GM12878 (cell line): ENCODE results near the gene COMMD6. TPM values are rescaled to one million over a fixed set of nuclear protein-coding genes. Genes with fewer than 3 reads are reported as not detected.

Experiments used
- ATAC-seq: fragments of 200-7000 bp; cut with Tn5 transposase; 3 replicates; pipeline ENCODE4 v1.9.1; 2020; ENCODE audit warnings: mild to moderate bottlenecking, moderate library complexity
- BruUV-seq: library from RNA; stranded (reverse); fragments of 400-500 nt; replicated peaks from 2 replicates; lab custom pipeline; 2021; lab: Mats Ljungman, UMichigan
- CTCF ChIA-PET: fragments of 300-600 bp; sonication (Branson Sonifier 250); formaldehyde crosslinking; extraction: SDS; loops from one replicate; lab custom pipeline; 2021; ENCODE audit warnings: inconsistent platforms; lab: Yijun Ruan, JAX
- POLR2A ChIA-PET: fragments of 350-600 bp; formaldehyde crosslinking; extraction: SDS; loops from one replicate; lab custom pipeline; 2021; ENCODE audit warnings: inconsistent platforms; lab: Charles Lee
- RAD21 ChIA-PET: fragments of 300-600 bp; sonication (Branson Sonifier 250); formaldehyde crosslinking; loops from one replicate; lab custom pipeline; 2023; ENCODE audit warnings: antibody characterized with exemption; ENCODE audit not compliant: unreplicated experiment; lab: Charles Lee
- SMC1A ChIA-PET: fragments of 300-600 bp; sonication (Branson Sonifier 250); formaldehyde crosslinking; loops from one replicate; lab custom pipeline; 2023; ENCODE audit not compliant: unreplicated experiment, uncharacterized antibody; lab: Charles Lee
- DNase-seq: peaks from one replicate; pipeline ENCODE4 v3.0.0-alpha.2; 2011; ENCODE audit warnings: low read depth, low spot score
- FAIRE-seq: peaks from 3 replicates; lab custom pipeline; 2011; peaks lifted over from hg19 to GRCh38; lab: Jason Lieb, UNC
- H2AFZ ChIP-seq: 2 replicates; pipeline ENCODE4 v1.6.0; 2011; ENCODE audit warnings: low read depth, low read length, control low read depth; ENCODE audit not compliant: control insufficient read depth
- H3K27ac ChIP-seq: 2 replicates; pipeline ENCODE4 v1.5.1; 2011; ENCODE audit warnings: control low read depth; ENCODE audit not compliant: control insufficient read depth, insufficient read depth
- H3K27me3 ChIP-seq, 2 experiments: replicated peaks in 1 of 2; 2 replicates each; pipeline versions ENCODE4 v1.6.0 to v1.6.1; 2011; ENCODE audit warnings: low read length in 1 of 2; ENCODE audit not compliant: control insufficient read depth in 2 of 2, insufficient read depth in 2 of 2
- H3K36me3 ChIP-seq, 2 experiments: 2 replicates each; pipeline ENCODE4 v1.5.1; 2011; ENCODE audit warnings: low read length in 1 of 2; ENCODE audit not compliant: control insufficient read depth in 2 of 2, insufficient read depth in 2 of 2
- H3K4me1 ChIP-seq: 2 replicates; pipeline ENCODE4 v1.6.1; 2011; ENCODE audit warnings: mild to moderate bottlenecking, low read length, moderate library complexity, mixed read lengths; ENCODE audit not compliant: control insufficient read depth, insufficient read depth
- H3K4me2 ChIP-seq: 2 replicates; pipeline ENCODE4 v1.6.0; 2011; ENCODE audit warnings: control low read depth; ENCODE audit not compliant: control insufficient read depth, insufficient read depth
- H3K4me3 ChIP-seq: fragments of 200-600 bp; sonication (generic); 2 replicates; pipeline ENCODE4 v1.5.1; 2016
- H3K79me2 ChIP-seq: 2 replicates; pipeline ENCODE4 v1.6.0; 2011; ENCODE audit warnings: low read length; ENCODE audit not compliant: control insufficient read depth, insufficient read depth
- H3K9ac ChIP-seq: 2 replicates; pipeline ENCODE4 v1.8.0; 2011; ENCODE audit warnings: low read length, control low read depth, mixed read lengths; ENCODE audit not compliant: control insufficient read depth, insufficient read depth
- H3K9me3 ChIP-seq: replicated peaks from 3 replicates; pipeline ENCODE4 v1.5.1; 2011; ENCODE audit warnings: mild to moderate bottlenecking, low read length; ENCODE audit not compliant: control insufficient read depth, insufficient read depth
- H4K20me1 ChIP-seq: 2 replicates; pipeline ENCODE4 v1.6.0; 2011; ENCODE audit not compliant: control insufficient read depth, insufficient read depth
- ATF3 ChIP-seq: IDR thresholded peaks from 2 replicates; pipeline ENCODE4 v1.6.1; 2011; ENCODE audit warnings: low read depth, mild to moderate bottlenecking, low read length, moderate library complexity, borderline replicate concordance; ENCODE audit errors: extremely low read depth
- BACH1 ChIP-seq: fragments of 450-650 bp; IDR thresholded peaks from 2 replicates; pipeline ENCODE4 v1.6.1; 2017; ENCODE audit warnings: mild to moderate bottlenecking, borderline replicate concordance
- EED ChIP-seq: sonication (generic); IDR thresholded peaks from 2 replicates; pipeline ENCODE4 v1.6.1; 2016; ENCODE audit warnings: antibody characterized with exemption, low read depth
- MTA3 ChIP-seq: IDR thresholded peaks from 2 replicates; pipeline ENCODE4 v1.6.1; 2012; ENCODE audit warnings: low read length, inconsistent platforms, borderline replicate concordance
- PRDM15 ChIP-seq: fragments of 450-650 bp; formaldehyde crosslinking; IDR thresholded peaks from 2 replicates; pipeline ENCODE4 v1.4.0; 2020; ENCODE audit warnings: mild to moderate bottlenecking, moderate library complexity
- SREBF1 ChIP-seq: IDR thresholded peaks from 2 replicates; pipeline ENCODE4 v1.6.1; 2012; ENCODE audit warnings: mild to moderate bottlenecking, low read length
- SRF ChIP-seq, 2 experiments: IDR thresholded peaks; 2 replicates each; pipeline ENCODE4 v1.6.1; 2011; ENCODE audit warnings: low read depth in 2 of 2, low read length in 2 of 2, mild to moderate bottlenecking in 1 of 2, moderate library complexity in 1 of 2
- TCF12 ChIP-seq: IDR thresholded peaks from 2 replicates; pipeline ENCODE4 v1.6.1; 2011; ENCODE audit warnings: low read depth, mild to moderate bottlenecking, low read length
- ZBTB11 ChIP-seq: fragments of 450-650 bp; formaldehyde crosslinking; IDR thresholded peaks from 2 replicates; pipeline ENCODE4 v1.5.0; 2022; ENCODE audit warnings: mild to moderate bottlenecking, missing genetic modification characterization
- ZNF24 ChIP-seq: fragments of 450-650 bp; IDR thresholded peaks from 2 replicates; pipeline ENCODE4 v1.6.1; 2017; ENCODE audit warnings: antibody characterized with exemption, mild to moderate bottlenecking
- ZNF592 ChIP-seq: fragments of 450-650 bp; IDR thresholded peaks from 2 replicates; pipeline ENCODE4 v1.6.1; 2017; ENCODE audit warnings: mild to moderate bottlenecking, moderate library complexity
- WGBS: methylation state at CpG from one replicate; pipeline ENCODE4 v1.1.6; 2016; ENCODE audit warnings: low lambda C conversion rate; ENCODE audit not compliant: insufficient replicate concordance, insufficient coverage; ENCODE audit errors: missing lambda C conversion rate; 5-methylcytosine and 5-hydroxymethylcytosine counted together
- in situ Hi-C: fragments of 300-500 bp; cut with MboI; formaldehyde crosslinking; loops from 9 replicates; pipeline ENCODE4 v1.14.3; 2018; ENCODE audit warnings: mixed read lengths
- intact Hi-C: fragments of 100-400 bp; cut with micrococcal nuclease; formaldehyde crosslinking; loops from one replicate; pipeline ENCODE4 v1.14.2; 2022; ENCODE audit not compliant: unreplicated experiment
- polyA plus RNA-seq, 11 experiments: library from polyadenylated mRNA; depleted of rRNA in 4 of 11; unstranded in 6 of 11; stranded (reverse) in 5 of 11; fragments of >200 nt; fragmentation: Nextera tagmentation in 4 of 11; fragmentation: Illumina TruSeq in 1 of 11; extraction: Ambion mirVana in 4 of 11; extraction: Trizol in 1 of 11; gene quantifications; 1 replicate in 1 of 11; 2 replicates in 10 of 11; pipeline versions ENCODE4 v1.2.1 to v1.2.3, GENCODE V29; 2011 to 2016; ENCODE audit warnings: inconsistent platforms in 2 of 11, missing spikeins in 2 of 11, low read depth in 1 of 11
- total RNA-seq, 4 experiments: library from RNA; depleted of rRNA in 3 of 4; stranded (reverse); fragments of >200 nt in 3 of 4; fragmentation: Illumina TruSeq in 1 of 4; extraction: Trizol in 1 of 4; gene quantifications; 2 replicates each; pipeline versions ENCODE4 v1.2.1 to v1.2.3, GENCODE V29; 2013 to 2021

The COMMD6 gene
- total and polyA plus RNA-seq, 10 of the 15 experiments (the other 5 are each of a cell fraction or from before 2014, with no cell fraction given), result 127 to 509 (median 247) TPM

- no TSS peak for BruUV-seq
- CTCF ChIA-PET, result no interaction called here
- RAD21 ChIA-PET, result no interaction called here
- in situ Hi-C loops, result no loop called here
- no peaks in the 10 kb centered on the region for H3K27me3 ChIP-seq
- no peak overlapping the region for H3K4me3 ChIP-seq
- H3K4me1 ChIP-seq, result peaks cover 24% of the 10 kb centered on the region
- no peaks in the 10 kb centered on the region for H3K79me2 ChIP-seq
- FAIRE-seq (no peak), ATAC-seq (no peak), DNase-seq (no peak)
- no peaks in the 10 kb centered on the region; the same call in 1 of the 3 replicates for H3K9me3 ChIP-seq
- no peak overlapping the region for H2AFZ ChIP-seq
- intact Hi-C loops, result no loop called here
- SMC1A ChIA-PET, result no interaction called here
- no peak overlapping the region for H3K4me2 ChIP-seq
- no peaks in the 10 kb centered on the region for H4K20me1 ChIP-seq
- no peaks in the 10 kb centered on the region for H3K36me3 ChIP-seq
- no peak overlapping the region for H3K27ac ChIP-seq
- POLR2A ChIA-PET, result no interaction called here
- no peak overlapping the region for H3K9ac ChIP-seq
- WGBS, result 81% methylated on average over 6 of the region's 6 CpGs
- TF ChIP-seq ZNF24 (no peak), BACH1 (no peak), MTA3 (no peak), ZNF592 (no peak), SRF (IDR thresholded peaks at IDR 0.05; ENCODE audit: low read depth in 2 of 2, low read length in 2 of 2) (no peak), PRDM15 (CRISPR knock-in tag) (no peak), TCF12 (no peak), EED (no peak), SREBF1 (no peak), ATF3 (no peak), ZBTB11 (no peak)
These were observed 29.6 kb downstream of the COMMD6 start for GRCh38 chr13:75508002-75508548.
